DMS79 (cell line): ENCODE measurements around the gene BRD8.
A peak's percentile ranks its signal among the peaks of the same experiment; 100 is the strongest.
"Not testable (repeated sequence)": the region's sequence is repeated elsewhere in the genome, so short reads cannot be mapped to it uniquely, and the experiment has no call there.

Experiments used
- DNase-seq: peaks from one replicate; lab custom pipeline; 2025; lab: John Stamatoyannopoulos, UW

The BRD8 gene

DNA sequence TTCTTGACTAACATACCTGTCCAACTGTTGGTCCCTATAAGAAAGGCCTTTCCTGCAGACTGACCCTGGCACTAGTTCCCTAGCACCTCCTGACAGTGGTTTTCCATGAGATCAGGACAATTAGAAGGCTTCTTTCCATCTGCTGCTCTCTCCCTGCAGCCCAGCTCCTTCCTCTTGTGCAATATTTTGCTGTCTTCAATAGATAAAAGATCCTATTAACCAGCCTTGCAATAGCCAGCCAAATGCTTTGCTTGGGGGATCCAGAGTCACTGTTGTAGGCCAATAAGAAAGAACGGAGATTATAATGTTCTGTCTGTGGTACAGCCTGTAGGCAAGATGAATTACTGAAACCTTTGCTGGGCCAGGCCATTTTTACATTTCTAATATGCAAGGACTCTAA, 20.8 kb downstream of the BRD8 start:
- DNase-seq = no peak

DNA sequence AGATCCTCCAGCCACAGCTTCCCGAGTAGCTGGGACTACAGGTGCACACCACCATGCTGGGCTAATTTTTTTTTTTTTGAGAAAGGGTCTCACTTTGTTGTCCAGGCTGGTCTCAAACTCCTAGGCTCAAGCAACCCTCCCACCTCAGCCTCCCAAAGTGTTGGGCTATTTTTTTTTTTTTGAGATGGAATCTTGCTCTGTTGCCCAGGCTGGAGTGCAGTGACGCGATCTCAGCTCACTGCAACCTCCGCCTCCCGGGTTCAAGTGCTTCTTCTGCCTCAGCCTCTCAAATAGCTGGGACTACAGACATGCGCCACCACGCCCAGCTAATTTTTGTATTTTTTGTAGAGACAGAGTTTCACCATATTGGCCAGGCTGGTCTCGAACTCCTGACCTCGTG, 22.5 kb downstream of the BRD8 start:
- not testable (repeated sequence) for DNase-seq

DNA sequence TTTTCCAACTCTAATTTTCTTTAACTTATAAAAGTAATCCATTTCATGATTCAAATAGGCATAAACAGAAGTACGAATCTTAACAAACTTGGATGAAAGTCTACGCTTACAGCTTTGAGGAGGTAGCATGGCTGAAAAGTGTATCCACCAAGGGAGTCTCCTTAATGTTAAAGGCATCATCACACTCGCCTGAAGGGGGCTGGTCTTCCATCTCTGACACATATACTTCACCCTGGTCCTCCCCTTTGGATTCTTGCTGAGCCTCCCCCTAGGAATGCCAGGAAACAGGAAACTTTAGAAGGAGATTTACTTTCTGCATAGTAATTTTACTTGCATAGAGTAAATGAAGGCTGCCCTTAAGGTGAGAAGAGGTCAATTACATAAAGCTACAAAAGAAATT, 28.9 kb downstream of the BRD8 start:
- DNase-seq = no peak

DNA sequence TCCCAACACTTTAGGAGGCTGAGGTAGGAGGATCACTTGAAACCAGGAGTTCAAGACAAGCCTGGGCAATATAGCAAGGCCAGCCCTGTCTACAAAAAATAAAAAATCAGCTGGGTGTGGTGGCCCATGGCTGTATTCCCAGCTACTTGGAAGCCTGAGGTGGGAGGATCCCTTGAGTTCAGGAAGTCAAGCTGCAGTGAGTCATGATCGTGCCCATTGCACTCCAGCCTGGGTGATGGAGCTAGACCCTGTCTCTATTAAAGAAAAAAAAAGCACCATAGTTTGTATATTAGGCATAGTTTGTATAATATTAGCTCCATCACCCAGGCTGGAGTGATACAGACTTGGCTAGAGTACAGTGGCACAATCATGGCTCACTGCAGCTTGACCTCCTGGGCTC, 29.6 kb downstream of the BRD8 start:
- DNase-seq = no peak

DNA sequence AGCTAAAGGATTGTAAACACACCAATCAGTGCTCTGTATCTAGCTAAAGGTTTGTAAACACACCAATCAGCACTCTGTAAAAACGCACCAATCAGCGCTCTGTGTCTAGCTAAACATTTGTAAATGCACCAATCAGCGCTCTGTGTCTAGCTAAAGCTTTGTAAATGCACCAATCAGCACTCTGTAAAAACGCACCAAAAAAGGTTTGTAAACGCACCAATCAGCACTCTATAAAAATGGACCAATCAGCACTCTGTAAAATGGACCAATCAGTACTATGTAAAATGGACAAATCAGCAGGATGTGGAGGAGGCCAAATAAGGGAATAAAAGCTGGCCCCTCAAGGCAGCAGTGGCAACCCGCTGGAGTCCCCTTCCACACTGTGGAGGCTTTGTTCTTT, 34.9 kb downstream of the BRD8 start:
- DNase-seq = not testable (repeated sequence)

DNA sequence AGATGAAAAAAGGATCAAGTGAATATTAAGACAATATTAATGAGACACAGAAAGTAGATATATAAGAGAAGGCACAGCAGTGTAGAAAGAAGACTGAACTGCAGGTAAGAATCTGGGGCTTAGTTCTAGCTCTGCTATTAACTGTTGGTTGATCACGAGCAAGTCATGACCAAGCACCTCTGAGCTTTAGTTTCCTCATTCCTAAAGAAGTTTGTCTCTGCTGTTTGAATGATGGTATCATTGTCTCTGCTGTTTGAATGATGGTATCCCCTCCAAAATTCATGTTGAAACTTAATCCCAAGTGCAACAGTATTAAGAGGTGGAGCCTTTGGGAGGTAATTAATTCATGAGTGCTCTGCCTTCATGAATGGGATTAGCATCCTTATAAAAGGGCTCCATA, 36.7 kb downstream of the BRD8 start:
- DNase-seq = no peak

DNA sequence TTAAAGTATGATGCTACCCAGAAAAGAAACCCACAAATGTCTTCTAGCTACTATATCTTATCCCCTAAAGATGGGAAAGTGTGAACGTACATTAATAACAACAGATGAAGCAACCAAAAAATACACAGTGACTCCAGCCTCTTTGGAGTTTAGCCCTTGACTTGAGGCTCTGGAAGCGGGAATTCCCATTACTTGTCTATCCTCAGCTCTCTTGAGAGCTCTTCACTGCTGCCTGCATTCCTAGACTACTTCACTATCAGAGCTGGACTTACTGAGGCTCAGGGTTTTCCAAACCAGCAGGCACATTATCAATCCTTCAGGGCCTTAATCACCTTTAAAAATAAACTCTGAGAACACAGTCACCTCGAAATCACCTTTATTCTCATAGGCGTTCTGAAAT, 38.2 kb downstream of the BRD8 start:
- no peak for DNase-seq

DNA sequence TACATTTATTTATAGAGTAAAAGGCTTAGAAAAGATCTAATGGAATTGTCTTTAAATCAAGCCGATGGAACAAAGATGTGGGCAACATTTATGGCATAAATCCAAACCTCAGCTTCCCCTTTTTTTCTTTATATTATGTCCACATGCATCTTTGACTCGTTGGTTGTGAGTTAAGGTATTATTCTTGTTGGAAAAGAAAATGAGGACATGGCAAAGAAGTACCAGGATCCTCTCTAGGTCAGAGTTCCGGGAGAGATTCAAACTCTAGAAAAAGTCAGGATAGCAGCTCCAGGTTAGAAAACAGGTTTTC, 38.7 kb downstream of the BRD8 start:
- no peak for DNase-seq

DNA sequence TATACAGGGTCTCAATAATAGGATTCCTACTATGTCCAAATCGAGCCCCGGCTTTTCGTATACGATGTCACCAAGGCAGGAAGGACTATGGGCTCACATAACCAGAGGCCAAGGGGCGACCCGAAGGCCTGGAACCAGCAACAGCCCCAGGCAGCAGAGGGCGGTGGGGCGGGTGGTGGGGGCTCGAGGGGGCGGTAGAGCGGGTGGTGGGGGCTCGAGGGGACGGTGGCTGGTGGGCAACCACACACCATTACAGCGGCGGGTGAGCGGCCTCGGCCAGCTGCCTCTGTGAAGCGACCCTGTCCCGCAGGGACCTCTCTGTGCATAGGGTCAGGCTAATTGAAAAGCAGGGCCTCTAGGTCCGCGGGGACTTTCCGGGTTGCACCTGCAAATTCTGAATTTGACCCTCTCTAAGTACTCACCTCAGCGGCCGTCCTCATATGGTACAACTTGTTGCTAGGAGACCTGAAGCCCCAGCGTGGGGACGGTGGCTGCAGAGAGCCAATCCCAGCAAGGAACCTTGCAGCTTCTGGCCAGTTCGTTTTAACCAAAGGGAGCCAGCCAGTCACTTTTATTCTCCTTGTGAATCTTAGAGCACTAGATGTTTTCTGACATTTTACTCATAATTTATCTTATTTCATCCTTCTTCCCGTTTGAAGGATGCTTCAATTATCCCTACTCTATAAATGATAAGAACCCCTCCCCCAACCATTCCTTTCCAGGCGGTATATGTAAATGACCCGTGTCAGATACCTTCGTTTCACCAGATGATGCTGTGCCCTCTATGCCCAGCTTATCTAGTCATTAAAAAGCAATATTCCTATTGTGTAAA, 39.3 kb downstream of the BRD8 start, which contains the start of gene NME5:
TSS of gene NME5 (minus strand) at position 480 of the 832 bp plus-strand sequence. CDS start 648 bp downstream, outside the sequence.
- DNase-seq = peak; percentile 32

DNA sequence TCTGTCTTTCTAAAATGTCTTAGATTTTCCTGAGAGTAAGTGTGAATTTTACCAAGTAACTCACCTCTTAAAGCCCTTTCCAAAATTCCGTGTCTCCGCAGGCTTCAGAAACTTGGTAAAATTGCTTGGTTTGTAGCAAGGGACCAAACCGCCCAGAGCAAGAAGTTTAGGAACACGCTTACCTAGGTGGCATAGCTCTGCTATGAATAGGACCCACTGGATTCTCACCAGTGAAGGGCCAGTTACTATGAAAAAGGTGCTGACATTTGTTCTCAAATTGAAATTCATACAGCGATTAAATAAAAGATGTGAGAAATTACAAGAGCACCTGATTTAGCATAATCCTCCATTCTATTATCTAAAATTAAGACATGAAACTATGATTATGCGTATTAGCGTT, 45.9 kb downstream of the BRD8 start:
- DNase-seq = no peak

DNA sequence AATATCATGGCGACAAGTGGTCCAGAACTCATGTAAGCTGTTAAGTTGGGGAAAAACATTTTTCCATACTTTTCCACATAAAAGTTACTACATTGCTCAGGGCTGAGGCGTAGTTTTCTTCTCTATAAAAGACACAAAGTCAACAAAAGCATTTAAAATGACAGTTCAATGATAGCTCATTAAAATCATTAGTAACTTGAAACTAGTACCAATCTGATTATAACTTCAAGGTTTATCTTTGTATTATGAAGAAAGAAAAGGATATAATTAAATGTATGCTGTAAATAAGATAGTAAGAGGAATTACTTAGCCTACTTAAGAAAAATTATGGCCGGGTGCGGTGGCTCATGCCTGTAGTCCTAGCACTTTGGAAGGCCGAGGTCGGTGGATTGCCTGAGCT, 49.1 kb downstream of the BRD8 start:
- DNase-seq = no peak

DNA sequence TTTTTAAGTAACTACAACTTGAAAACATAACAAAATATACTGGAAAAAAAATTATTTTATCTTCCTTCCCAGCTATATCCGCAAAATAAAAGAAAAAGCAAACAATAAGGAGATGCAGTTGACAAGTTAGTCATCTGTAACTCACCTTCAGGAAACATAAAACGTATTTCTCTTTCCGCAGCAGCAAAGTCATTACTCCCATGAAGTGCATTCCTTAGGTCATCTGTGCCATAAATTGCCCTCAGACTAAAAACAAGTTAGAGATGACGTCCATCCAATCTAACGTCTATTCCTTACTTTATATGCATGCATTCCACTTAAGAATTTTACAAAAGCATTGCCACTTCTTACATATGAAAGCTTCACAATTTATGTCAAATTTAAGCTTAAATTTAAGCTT, 50.1 kb downstream of the BRD8 start:
- no peak for DNase-seq

DNA sequence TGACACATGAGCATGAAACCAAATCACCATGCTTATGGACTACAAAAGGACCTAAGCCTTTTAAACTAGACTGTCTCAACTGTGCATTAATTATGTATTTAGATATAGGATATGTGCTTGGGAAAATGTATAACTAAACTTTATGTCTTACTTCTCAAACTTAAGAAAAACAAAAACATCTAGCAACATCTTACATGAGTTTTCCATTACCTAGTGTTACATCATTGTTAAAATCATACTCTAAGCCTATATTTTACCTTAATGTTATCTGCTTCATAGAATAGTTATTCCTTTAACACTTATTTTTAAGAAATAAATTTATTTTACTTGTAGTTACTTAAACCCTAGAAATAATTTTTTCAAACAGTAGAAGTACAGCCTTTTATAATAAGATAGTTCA, 63.2 kb downstream of the BRD8 start:
- no peak for DNase-seq

DNA sequence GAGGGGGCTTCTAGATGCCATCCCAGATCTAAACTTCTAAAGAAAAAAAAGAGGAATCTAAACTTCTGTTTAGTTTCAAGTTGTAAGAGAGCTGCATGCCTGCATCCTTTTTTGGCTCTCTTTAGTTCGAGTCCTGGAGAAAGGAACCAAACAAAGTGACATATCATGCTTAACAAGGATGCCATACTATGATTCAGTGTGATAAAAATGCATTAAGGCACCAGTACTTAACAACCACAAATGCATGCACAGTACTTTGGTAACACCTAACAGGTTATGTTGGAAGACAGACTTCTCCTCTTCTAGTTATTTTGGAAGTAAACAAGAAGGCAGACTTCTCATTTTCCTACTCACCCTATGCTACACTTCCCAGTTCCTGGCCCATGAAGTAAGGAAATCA, 66.5 kb downstream of the BRD8 start:
- no peak for DNase-seq

DNA sequence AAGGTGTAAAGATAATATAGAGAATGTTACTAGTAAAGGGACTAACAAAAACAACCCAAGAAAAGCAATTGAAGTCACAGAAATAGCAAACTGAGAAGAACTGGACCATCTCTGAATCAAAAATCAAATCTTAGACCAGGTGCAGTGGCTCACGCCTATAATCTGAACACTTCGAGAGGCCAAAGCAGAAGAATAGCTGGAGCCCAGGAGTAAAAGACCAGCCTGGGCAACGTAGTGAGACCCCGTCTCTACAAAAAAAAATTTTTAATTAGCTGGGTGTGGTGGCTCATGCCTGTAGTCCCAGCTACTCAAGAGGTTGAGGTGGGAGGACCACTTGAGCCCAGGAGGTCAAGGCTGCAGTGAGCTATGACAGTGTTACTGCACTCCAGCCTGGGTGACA, 67.2 kb downstream of the BRD8 start:
- no peak for DNase-seq

DNA sequence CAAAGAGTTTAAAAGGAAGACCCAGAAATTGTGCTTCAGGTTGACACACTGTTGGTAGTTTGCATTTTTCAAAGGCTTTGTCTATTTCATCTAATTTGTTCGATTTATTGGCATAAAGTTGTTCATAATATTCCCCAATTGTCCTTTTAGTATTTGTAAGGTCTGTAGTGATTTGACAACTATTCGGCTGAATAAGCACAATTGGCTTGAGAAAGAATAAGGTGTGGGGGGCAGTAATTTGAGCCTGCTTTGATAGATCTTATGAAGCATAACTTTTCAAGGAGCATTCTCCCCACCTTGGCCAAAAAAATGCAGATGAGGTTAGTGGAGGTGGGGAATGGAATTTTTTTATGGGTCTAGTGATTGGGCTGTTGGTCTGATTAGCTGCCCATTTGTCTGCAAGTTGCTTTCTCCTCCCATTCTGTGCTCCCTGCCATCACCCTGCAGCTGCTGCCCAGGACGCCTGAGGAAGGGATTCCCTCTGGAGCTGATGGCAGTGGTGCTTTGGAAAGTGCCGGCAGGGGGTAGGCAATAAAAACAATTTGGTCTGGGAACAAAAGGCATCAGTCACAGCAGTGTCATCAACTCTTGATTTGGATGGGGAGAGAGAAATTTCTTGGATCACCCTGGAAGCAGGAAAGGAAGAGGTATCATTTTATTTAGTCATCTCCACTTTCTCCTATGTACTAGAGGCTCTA, 68.0 kb downstream of the BRD8 start:
- DNase-seq = no peak

DNA sequence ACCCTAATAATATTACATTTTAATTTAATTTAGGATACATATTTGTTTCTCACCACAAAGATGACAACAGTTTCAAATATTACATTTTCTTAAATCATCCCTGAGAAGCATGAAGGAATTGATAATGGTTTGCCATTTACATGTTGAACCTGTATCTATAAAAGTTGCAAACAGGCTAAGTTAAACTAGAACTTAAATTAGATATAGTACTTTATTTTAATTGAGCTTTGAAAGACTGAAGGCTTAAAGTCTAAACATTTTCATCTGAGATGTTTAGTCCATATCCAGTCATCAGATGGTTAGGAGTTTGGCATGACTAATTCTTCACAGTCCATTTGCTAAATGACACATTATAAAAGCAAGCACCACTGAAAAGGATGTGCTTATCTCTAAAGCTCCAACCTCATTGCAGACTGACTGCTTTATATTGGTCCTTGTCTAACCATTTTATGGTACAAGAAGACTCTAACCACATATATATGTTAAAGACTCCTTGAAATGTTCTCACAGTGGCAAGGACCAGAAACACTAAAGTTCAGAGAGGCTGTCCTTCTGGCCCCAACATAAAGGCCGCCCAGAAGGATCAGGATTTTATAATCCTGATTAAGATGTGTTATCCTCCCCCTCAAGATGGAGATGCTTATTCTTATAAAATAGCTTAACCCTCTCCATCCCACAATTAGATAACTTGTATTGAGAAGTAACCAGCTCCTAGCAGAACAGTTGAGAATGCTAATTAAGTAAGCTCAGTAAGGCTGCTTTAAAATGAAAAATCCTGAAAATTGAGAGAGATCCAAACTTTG, 68.8 kb downstream of the BRD8 start:
- DNase-seq = peak; percentile 21

DNA sequence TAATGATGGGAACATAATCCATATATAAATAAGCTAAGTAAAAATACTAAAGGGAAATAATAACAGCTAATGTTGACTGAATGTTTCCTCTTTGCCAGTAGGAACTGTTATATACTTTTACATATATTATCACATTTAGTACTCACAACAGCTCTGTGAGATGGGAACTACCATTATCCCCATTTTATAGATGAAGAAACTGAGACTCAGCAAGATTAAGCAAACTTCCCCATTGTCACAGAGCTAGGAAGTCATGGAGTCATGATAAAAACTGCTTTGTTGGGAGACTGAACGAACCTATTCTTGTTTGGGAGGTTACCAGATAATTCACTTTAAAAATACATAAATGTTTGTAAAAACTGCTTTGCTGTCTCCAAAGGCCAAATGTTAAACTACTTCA, 71.2 kb downstream of the BRD8 start:
- DNase-seq = no peak

DNA sequence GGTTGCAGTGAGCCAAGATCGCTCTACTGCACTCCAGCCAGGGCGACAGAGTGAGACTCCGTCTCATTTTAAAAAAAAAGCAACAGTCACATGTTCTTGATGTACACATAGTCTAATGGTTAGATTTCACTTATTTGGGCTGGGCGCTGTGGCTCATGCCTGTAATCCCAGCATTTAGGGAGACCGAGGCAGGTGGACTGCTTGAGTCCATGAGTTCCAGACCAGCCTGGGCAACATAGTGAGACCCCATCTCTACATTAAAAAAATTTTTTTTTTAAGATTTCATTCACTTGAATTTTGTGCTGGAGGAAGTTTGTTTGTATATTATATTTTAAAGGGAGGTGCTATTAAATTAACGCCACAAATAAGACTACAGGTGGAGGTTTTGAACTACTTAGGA, 72.7 kb downstream of the BRD8 start:
- no peak for DNase-seq

DNA sequence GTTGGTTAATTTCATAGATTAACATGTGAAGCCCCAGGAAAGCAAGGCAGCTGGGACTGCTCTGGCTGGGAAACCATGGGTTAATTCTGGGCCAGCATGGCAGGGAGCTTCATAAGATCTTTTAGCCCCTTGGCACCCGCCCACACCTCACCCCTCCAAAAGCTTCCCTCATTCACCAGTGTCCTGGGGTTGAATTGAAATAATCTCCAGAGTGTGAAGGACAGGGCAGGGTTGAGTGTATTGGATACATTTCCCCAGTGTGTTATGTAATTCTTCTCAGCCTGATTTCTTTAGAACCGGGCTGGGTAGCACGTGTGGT, 75.2 kb downstream of the BRD8 start:
- DNase-seq = no peak

DNA sequence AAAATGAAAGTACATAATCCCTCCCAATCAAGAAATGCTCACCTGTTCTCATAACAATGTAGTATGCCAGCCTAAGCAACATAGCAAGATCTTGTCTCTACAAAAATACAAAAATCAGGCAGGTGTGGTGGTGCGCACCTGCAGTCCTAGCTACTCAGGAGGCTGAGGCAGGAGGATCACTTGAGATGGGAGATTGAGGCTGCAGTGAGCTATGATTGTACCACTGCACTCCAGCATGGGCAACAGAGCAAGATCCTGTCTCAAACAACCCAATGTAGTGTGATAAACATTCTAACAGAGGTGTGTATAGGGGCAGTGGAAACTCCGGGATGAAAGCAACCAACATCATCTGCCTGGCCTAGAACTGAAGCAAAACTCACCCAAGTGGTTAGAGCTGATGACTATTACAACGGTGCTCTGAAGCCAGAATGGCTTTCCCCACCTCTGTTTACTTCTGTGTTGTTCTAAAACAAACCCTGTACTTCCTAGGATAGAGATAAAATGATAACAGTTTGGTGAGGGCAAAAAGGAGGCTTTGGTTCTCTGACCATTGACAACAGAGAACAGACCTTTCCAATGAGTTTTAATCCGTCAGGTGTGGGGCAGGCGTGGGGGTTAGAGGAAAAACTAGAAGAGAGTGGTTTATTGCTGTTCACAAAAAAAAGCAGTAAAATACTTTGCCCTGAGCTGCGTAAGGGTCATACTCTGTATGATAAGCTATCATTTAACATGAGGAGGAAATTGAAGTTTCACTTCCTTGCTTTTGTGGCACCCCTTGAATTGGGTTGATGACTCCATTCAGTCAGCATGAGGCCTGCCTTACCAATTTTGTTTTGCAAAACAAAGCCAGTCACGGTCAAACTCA, 75.7 kb downstream of the BRD8 start:
- DNase-seq = no peak
